ENCODE results near the gene RBM23.
A peak's percentile ranks its signal among the peaks of the same experiment; 100 is the strongest.

The RBM23 gene

GRCh38 chr14:22887260-22887989 is 31.5 kb downstream of the RBM23 start:
- Histone ChIP-seq H3K4me3 (ENCODE audit: low read length) (peak overlapping the region; percentile 55; the same call in 1 of the 2 replicates), H3K27ac (ENCODE audit: low read length) (no peak overlapping the region), H3K27me3 (ENCODE audit: control insufficient read depth, insufficient read depth, low read length) (no peaks in the 10 kb centered on the region), H3K4me1 (ENCODE audit: control insufficient read depth, insufficient read depth, low read length) (peaks cover 4% of the 10 kb centered on the region; the same call in 1 of the 2 replicates), H3K36me3 (ENCODE audit: control insufficient read depth, insufficient read depth, low read length) (no peaks in the 10 kb centered on the region), H3K9me3 (ENCODE audit: control insufficient read depth, insufficient read depth, low read length) (no peaks in the 10 kb centered on the region)
- no CpG with 5 or more reads among the region's 11 CpGs for WGBS (ENCODE audit: insufficient coverage, insufficient read length)
- DNase-seq (ENCODE audit: low read depth, low spot score) = no peak

- Histone ChIP-seq H3K4me1 (ENCODE audit: control insufficient read depth, insufficient read depth, low read length) (peaks cover 7% of the 10 kb centered on the region; the same call in 1 of the 2 replicates), H3K4me3 (ENCODE audit: low read length) (peak overlapping the region; percentile 55), H3K36me3 (ENCODE audit: control insufficient read depth, insufficient read depth, low read length) (no peaks in the 10 kb centered on the region), H3K27me3 (ENCODE audit: control insufficient read depth, insufficient read depth, low read length) (no peaks in the 10 kb centered on the region), H3K9me3 (ENCODE audit: control insufficient read depth, insufficient read depth, low read length) (no peaks in the 10 kb centered on the region), H3K27ac (ENCODE audit: low read length) (no peak overlapping the region)
- no CpG with 5 or more reads among the region's 77 CpGs for WGBS (ENCODE audit: insufficient coverage, insufficient read length)
- DNase-seq (ENCODE audit: low read depth, low spot score) = no peak
Observed at GRCh38 chr14:22886500-22887259, 32.3 kb downstream of the RBM23 start.

GRCh38 chr14:22885975-22886374 is 33.0 kb downstream of the RBM23 start:
- no peak for DNase-seq (ENCODE audit: low read depth, low spot score)
- H3K4me3 ChIP-seq (ENCODE audit: low read length) = no peak overlapping the region; the same call in 1 of the 2 replicates
- H3K9me3 ChIP-seq (ENCODE audit: control insufficient read depth, insufficient read depth, low read length) = no peaks in the 10 kb centered on the region
- H3K36me3 ChIP-seq (ENCODE audit: control insufficient read depth, insufficient read depth, low read length) = no peaks in the 10 kb centered on the region
- H3K27me3 ChIP-seq (ENCODE audit: control insufficient read depth, insufficient read depth, low read length) = no peaks in the 10 kb centered on the region
- no peak overlapping the region for H3K27ac ChIP-seq (ENCODE audit: low read length)
- no CpG with 5 or more reads among the region's 21 CpGs for WGBS (ENCODE audit: insufficient coverage, insufficient read length)
- peaks cover 7% of the 10 kb centered on the region; the same call in 1 of the 2 replicates for H3K4me1 ChIP-seq (ENCODE audit: control insufficient read depth, insufficient read depth, low read length)

GRCh38 chr14:22884738-22885523 is 34.0 kb downstream of the RBM23 start:
- Histone ChIP-seq H3K4me3 (ENCODE audit: low read length) (no peak overlapping the region), H3K4me1 (ENCODE audit: control insufficient read depth, insufficient read depth, low read length) (peaks cover 7% of the 10 kb centered on the region; the same call in 1 of the 2 replicates), H3K36me3 (ENCODE audit: control insufficient read depth, insufficient read depth, low read length) (no peaks in the 10 kb centered on the region), H3K27me3 (ENCODE audit: control insufficient read depth, insufficient read depth, low read length) (no peaks in the 10 kb centered on the region), H3K27ac (ENCODE audit: low read length) (no peak overlapping the region), H3K9me3 (ENCODE audit: control insufficient read depth, insufficient read depth, low read length) (no peaks in the 10 kb centered on the region)
- WGBS (ENCODE audit: insufficient coverage, insufficient read length) = no CpG with 5 or more reads among the region's 11 CpGs
- DNase-seq (ENCODE audit: low read depth, low spot score) = no peak

GRCh38 chr14:22884076-22884737 is 34.7 kb downstream of the RBM23 start:
- no peak overlapping the region for H3K4me3 ChIP-seq (ENCODE audit: low read length)
- H3K27me3 ChIP-seq (ENCODE audit: control insufficient read depth, insufficient read depth, low read length) = no peaks in the 10 kb centered on the region
- no peak overlapping the region for H3K27ac ChIP-seq (ENCODE audit: low read length)
- no peaks in the 10 kb centered on the region for H3K9me3 ChIP-seq (ENCODE audit: control insufficient read depth, insufficient read depth, low read length)
- no peak for DNase-seq (ENCODE audit: low read depth, low spot score)
- WGBS (ENCODE audit: insufficient coverage, insufficient read length) = no CpG with 5 or more reads among the region's 7 CpGs
- H3K36me3 ChIP-seq (ENCODE audit: control insufficient read depth, insufficient read depth, low read length) = no peaks in the 10 kb centered on the region
- H3K4me1 ChIP-seq (ENCODE audit: control insufficient read depth, insufficient read depth, low read length) = peaks cover 7% of the 10 kb centered on the region; the same call in 1 of the 2 replicates

- Histone ChIP-seq H3K4me1 (ENCODE audit: control insufficient read depth, insufficient read depth, low read length) (peaks cover 7% of the 10 kb centered on the region; the same call in 1 of the 2 replicates), H3K27ac (ENCODE audit: low read length) (no peak within 1 kb of the TSS), H3K9me3 (ENCODE audit: control insufficient read depth, insufficient read depth, low read length) (no peaks in the 10 kb centered on the region), H3K4me3 (ENCODE audit: low read length) (peak within 1 kb of the TSS; percentile 25; the same call in 1 of the 2 replicates), H3K27me3 (ENCODE audit: control insufficient read depth, insufficient read depth, low read length) (no peaks in the 10 kb centered on the region), H3K36me3 (ENCODE audit: control insufficient read depth, insufficient read depth, low read length) (no peaks in the 10 kb centered on the region)
- no peak for DNase-seq (ENCODE audit: low read depth, low spot score)
- 100% methylated on average over 1 of the region's 15 CpGs for WGBS (ENCODE audit: insufficient coverage, insufficient read length)
Observed at GRCh38 chr14:22883173-22883976, 35.6 kb downstream of the RBM23 start, which contains the start of gene REM2. TSS of gene REM2 (plus strand) at chr14:22883222. CDS start at chr14:22883288, 66 bp downstream.

GRCh38 chr14:22882529-22883172 is 36.3 kb downstream of the RBM23 start:
- peaks cover 7% of the 10 kb centered on the region; the same call in 1 of the 2 replicates for H3K4me1 ChIP-seq (ENCODE audit: control insufficient read depth, insufficient read depth, low read length)
- no peaks in the 10 kb centered on the region for H3K9me3 ChIP-seq (ENCODE audit: control insufficient read depth, insufficient read depth, low read length)
- no peak overlapping the region for H3K27ac ChIP-seq (ENCODE audit: low read length)
- no CpG with 5 or more reads among the region's 6 CpGs for WGBS (ENCODE audit: insufficient coverage, insufficient read length)
- no peaks in the 10 kb centered on the region for H3K27me3 ChIP-seq (ENCODE audit: control insufficient read depth, insufficient read depth, low read length)
- H3K36me3 ChIP-seq (ENCODE audit: control insufficient read depth, insufficient read depth, low read length) = no peaks in the 10 kb centered on the region
- H3K4me3 ChIP-seq (ENCODE audit: low read length) = no peak overlapping the region; the same call in 1 of the 2 replicates
- no peak for DNase-seq (ENCODE audit: low read depth, low spot score)

- Histone ChIP-seq H3K4me1 (ENCODE audit: control insufficient read depth, insufficient read depth, low read length) (peaks cover 7% of the 10 kb centered on the region; the same call in 1 of the 2 replicates), H3K27me3 (ENCODE audit: control insufficient read depth, insufficient read depth, low read length) (no peaks in the 10 kb centered on the region), H3K27ac (ENCODE audit: low read length) (no peak overlapping the region), H3K36me3 (ENCODE audit: control insufficient read depth, insufficient read depth, low read length) (no peaks in the 10 kb centered on the region; the same call in 1 of the 2 replicates), H3K9me3 (ENCODE audit: control insufficient read depth, insufficient read depth, low read length) (no peaks in the 10 kb centered on the region), H3K4me3 (ENCODE audit: low read length) (no peak overlapping the region)
- no CpG with 5 or more reads among the region's 7 CpGs for WGBS (ENCODE audit: insufficient coverage, insufficient read length)
- DNase-seq (ENCODE audit: low read depth, low spot score) = no peak
Observed at GRCh38 chr14:22882064-22882463, 36.9 kb downstream of the RBM23 start.
